ENCODE results near the gene USP35.

USP35 gene, protein sequence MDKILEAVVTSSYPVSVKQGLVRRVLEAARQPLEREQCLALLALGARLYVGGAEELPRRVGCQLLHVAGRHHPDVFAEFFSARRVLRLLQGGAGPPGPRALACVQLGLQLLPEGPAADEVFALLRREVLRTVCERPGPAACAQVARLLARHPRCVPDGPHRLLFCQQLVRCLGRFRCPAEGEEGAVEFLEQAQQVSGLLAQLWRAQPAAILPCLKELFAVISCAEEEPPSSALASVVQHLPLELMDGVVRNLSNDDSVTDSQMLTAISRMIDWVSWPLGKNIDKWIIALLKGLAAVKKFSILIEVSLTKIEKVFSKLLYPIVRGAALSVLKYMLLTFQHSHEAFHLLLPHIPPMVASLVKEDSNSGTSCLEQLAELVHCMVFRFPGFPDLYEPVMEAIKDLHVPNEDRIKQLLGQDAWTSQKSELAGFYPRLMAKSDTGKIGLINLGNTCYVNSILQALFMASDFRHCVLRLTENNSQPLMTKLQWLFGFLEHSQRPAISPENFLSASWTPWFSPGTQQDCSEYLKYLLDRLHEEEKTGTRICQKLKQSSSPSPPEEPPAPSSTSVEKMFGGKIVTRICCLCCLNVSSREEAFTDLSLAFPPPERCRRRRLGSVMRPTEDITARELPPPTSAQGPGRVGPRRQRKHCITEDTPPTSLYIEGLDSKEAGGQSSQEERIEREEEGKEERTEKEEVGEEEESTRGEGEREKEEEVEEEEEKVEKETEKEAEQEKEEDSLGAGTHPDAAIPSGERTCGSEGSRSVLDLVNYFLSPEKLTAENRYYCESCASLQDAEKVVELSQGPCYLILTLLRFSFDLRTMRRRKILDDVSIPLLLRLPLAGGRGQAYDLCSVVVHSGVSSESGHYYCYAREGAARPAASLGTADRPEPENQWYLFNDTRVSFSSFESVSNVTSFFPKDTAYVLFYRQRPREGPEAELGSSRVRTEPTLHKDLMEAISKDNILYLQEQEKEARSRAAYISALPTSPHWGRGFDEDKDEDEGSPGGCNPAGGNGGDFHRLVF

GRCh38 chr11:78188286-78189173 lies at the start of gene USP35, which contains the start of gene KCTD21:
TSS of gene USP35 (plus strand) at chr11:78188919. CDS start at chr11:78196246, 7,327 bp downstream.
TSS of gene KCTD21 (minus strand) at chr11:78188626. CDS start at chr11:78174554, 14,072 bp downstream.
- DNase-seq = peak; percentile 87

GRCh38 chr11:78139422-78140391 lies 49.0 kb upstream of the USP35 start, which contains the start of gene ALG8:
TSS of gene ALG8 (minus strand) at chr11:78139626. CDS start at chr11:78139588, 38 bp downstream.
- DNase-seq = peak; percentile 84

GRCh38 chr11:78140392-78141077 lies 48.2 kb upstream of the USP35 start:
- no peak for DNase-seq

DNA sequence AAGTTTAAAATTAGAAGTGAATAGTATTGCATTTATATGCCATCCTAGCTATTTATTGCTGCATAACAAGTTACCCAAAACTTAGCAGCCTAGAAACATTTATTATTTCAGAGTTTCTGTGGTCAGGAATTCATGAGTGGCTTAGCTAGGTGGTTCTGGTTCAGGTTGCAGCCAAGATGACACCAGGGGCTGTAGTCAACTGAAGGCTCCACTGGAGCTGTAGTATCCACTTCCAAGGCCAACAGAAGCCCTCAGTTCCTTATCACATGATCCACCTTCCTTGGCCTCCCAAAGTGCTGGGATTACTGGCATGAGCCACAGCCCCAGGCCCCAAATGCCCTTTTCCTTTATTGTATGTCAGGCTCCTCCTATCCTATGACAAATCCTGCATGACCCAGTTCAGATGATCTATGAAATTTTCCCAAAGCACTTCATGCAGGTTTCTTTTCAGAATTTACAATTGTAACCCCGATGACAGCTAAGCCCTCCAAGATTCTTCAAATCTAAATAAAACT lies 43.2 kb upstream of the USP35 start:
- no peak for DNase-seq

DNA sequence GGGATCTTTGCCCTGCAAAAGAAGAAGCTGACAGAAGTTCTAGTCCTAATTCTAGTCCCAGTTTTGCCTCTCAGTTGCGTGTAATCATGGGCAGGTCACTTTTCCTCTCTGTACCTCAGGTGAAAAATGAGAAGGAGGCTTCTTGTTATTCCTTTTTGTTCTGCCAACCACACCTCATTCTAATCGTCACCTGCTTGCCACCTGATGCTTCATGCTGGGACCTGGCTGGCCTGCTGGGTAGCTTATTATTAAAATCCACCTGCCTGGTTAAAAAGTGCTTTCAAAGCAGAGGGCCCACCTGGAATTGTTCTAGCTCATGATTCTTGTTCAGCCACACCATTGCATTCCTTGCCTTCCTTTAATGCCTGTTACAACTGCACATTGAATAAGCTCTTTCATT lies 40.9 kb upstream of the USP35 start:
- peak; percentile 9 for DNase-seq

DNA sequence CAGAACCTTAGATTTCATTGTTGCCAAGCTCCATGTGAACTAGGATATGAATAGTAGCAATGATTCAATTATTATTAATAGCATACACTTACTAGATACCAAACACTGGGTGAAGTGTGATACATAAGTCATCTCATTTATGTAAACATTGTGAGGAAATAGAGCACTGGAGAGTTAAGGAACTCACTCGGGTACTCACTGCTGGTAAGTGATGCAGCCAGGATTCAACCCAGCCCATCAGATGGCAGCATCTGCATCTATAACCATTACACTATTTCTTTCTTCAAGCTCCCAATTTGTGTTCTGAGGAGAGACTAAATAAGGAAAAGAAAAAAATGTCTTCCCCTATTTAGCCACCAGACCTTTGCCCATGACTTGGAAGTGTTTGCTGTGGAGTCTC lies 39.1 kb upstream of the USP35 start:
- no peak for DNase-seq

DNA sequence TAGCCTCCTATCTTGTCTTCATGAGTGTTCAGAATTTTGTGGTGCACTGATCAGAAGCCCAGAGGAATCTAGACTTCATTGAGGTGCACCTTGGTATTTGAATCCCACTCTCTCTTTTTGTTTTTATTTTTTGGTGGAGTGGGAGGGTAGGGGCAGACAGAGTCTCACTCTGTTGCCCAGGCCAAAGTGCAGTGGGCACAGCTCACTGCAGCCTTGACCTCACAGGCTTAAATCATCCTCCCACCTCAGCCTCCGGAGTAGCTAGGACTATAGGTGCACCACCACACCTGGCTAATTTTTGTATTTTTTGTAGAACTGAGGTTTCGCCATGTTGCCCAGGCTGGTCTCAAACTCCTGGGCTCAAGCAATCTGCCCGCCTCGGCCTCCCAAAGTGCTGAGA lies 38.4 kb upstream of the USP35 start:
- no peak for DNase-seq

- DNase-seq = no peak
Observed at GRCh38 chr11:78150754-78151153, 38.0 kb upstream of the USP35 start.

DNA sequence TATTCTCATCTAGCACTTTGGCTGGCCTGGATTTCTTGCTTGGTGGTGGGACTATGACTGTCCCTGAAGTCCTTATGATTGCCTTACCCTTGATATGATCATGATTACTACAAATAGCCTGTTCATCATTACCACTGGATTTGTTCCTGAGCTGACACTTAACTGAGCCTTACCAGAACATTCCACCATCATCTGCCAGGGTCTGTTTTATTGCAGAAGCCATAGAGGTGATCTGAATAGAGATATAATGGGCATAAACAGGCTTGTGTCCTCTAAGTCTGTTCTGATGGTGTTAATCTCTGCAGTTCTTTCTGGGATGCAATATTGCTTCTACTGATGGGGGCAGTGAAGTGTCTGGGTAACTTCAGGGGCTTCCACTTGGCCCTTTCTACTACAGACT lies 36.9 kb upstream of the USP35 start:
- no peak for DNase-seq

- no peak for DNase-seq
Observed at GRCh38 chr11:78156127-78156844, 32.4 kb upstream of the USP35 start.

DNA sequence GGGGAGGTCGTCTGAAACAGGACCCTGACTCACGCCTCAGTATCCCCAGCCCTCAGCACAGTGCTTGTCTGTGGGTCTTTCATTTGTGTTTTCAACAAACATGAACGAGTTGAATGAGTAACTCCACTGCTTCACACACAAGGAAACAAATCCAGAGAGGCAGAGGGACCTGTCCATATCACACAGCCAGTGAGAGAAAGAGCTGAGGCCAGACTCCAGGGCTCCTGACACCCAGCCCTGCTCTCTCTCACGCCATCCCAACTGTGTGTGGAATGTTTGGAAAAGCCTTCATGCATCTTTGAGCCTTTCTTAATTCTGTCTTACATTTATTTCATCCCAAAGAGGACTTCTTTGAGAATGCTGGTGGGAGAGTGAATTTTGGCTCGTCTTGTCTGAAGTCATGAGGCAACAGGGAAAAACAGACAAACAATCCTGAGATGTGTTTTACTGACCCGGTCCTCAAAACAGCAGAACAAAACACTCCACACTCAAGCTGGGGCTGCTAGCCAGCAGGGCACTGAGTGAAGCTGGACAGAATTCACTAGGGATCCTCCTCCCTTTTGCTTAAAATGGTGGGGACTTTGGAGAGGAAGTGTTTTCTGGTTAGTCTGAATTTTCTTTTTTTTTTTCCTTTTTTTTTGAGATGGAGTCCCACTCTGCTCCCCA lies 29.6 kb upstream of the USP35 start:
- no peak for DNase-seq

GRCh38 chr11:78160557-78160956 lies 28.2 kb upstream of the USP35 start:
- DNase-seq = no peak

DNA sequence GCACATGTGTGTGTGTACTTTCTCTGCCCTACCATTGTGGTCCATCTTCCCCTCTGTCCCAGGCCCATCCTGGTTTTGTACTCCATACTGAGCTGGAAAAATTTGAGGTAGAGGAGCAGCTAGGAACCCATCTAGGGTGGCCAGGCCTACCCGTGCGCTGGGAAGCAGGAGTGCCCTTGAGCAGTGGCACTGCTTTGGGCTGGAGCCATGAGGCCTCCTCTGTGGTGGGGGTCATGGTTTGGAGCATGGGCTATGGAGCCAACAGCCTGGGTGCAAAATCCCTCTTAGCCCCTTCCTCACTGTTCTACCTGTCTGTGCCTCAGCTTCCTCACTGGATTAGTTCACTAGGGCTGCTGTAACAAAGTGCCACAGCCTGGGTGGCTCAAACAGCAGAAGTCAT lies 27.4 kb upstream of the USP35 start:
- DNase-seq = no peak

DNA sequence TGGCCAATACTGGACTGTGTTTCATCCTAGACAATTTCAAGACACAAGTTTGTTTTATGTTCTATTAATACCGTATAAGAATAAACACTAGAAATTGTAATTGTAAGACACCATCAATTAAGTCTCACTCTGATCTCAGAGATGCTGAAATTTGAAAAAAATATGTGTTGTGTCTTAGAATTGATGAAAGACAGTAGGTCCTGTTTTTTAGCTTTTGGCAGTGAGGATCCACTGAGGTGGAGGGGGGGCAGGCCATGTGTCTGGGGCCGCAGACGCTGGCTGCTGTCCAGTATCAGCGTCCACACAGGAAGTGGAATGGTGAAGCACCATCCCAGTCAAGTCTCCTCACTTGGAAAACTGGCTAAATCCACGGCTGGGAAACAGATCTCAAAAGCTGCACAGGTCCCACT lies 26.8 kb upstream of the USP35 start:
- DNase-seq = no peak

DNA sequence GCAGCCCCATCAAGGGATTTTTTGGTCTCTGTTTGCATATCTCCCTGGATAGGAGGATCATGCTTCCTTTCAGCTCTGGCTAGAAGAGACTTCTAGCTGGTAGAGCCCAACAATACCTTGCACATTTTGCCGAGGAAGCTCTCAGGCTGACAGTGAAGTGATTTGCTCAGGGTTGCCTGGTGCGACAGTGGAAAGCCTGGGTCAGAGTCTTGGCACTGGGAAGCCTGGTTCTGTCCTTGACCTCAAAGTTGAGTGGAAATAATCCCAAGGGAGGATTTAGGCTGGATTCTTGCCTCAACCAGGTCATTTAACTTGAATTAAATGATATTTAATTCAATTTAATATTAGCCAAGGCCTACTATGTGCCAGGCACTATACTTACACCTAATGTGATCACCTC lies 24.9 kb upstream of the USP35 start:
- DNase-seq = no peak

DNA sequence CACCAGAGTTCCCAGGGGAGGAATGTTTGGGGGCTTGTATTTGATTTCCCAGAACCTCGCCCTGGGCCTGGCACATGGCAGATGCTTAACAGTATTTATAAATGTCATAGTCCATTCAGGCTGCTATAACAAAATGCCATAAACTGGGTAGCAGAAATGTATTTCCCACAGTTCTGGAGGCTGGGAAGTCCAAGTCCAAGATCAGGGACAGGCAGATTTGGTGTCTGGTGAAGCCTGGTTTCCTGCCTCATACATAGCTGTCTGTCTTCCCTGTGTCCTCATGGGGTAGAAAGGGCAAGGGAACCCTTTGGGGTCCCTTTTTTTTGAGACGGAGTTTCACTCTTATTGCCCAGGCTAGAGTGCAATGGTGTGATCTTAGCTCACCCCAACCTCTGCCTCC lies 24.2 kb upstream of the USP35 start:
- DNase-seq = no peak

- DNase-seq = no peak
Observed at GRCh38 chr11:78166855-78167469, 21.8 kb upstream of the USP35 start.

Measured in NCI-H1436 treated with DMSO at 0.1 percent for 48 hours (cell line).